NCI-H2227 (cell line): ENCODE measurements around the gene FXYD4.
"Not testable (repeated sequence)": the region's sequence is repeated elsewhere in the genome, so short reads cannot be mapped to it uniquely, and the experiment has no call there.

Source experiments
- DNase-seq: peaks from one replicate; lab custom pipeline; 2025; ENCODE audit not compliant: unreplicated experiment; lab: John Stamatoyannopoulos, UW

The FXYD4 gene

GRCh38 chr10:43415544-43415943 lies 44.1 kb downstream of the FXYD4 start:
- DNase-seq: no peak

- peak; percentile 4 for DNase-seq
Measured at GRCh38 chr10:43417950-43418768, 46.7 kb downstream of the FXYD4 start.

- DNase-seq: no peak
Measured at GRCh38 chr10:43419997-43420368, 48.5 kb downstream of the FXYD4 start.

GRCh38 chr10:43420369-43421200 lies 49.1 kb downstream of the FXYD4 start:
- DNase-seq: peak; percentile 79

GRCh38 chr10:43421201-43421507 lies 49.7 kb downstream of the FXYD4 start:
- no peak for DNase-seq

GRCh38 chr10:43421519-43421918 lies 50.1 kb downstream of the FXYD4 start:
- no peak for DNase-seq

GRCh38 chr10:43421944-43422343 lies 50.5 kb downstream of the FXYD4 start:
- not testable (repeated sequence) for DNase-seq

GRCh38 chr10:43424416-43424815 lies 53.0 kb downstream of the FXYD4 start:
- DNase-seq: no peak
